Measurements from ENCODE around the gene PDPN. TPM values are rescaled to one million over a fixed set of nuclear protein-coding genes. Genes with fewer than 3 reads are reported as not detected.

PDPN gene
- polyA plus RNA-seq, 1 donor (not counting 4 experiments of a cell fraction or from before 2014, with no cell fraction given) = 29.9 TPM

GRCh38 chr1:13623021-13623637, 39.5 kb downstream of the PDPN start:
- H2AFZ ChIP-seq (ENCODE audit: control insufficient read depth, low read length) = no peak overlapping the region
- H3K27ac ChIP-seq (ENCODE audit: control insufficient read depth, insufficient read depth, low read length) = no peak overlapping the region
- no peaks in the 10 kb centered on the region for H3K79me2 ChIP-seq (ENCODE audit: control insufficient read depth, insufficient read depth, low read length)
- no peaks in the 10 kb centered on the region for H3K36me3 ChIP-seq (ENCODE audit: control insufficient read depth in 2 of 2, extremely low read depth in 1 of 2, insufficient read depth in 2 of 2, low read length in 2 of 2)
- H3K27me3 ChIP-seq (ENCODE audit: control insufficient read depth, extremely low read depth, insufficient read depth, low read length) = no peaks in the 10 kb centered on the region
- peaks cover 21% of the 10 kb centered on the region for H3K4me1 ChIP-seq (ENCODE audit: control insufficient read depth, extremely low read depth, insufficient read depth, low read length)
- FAIRE-seq (no peak), DNase-seq (ENCODE audit: low read depth, low spot score) (no peak)
- dilution Hi-C loops (cut with MboI; ENCODE audit: extremely low pct_ligation_motif_present, low sequenced_read_pairs) = no loop called here
- H3K9ac ChIP-seq (ENCODE audit: control insufficient read depth, extremely low read depth, insufficient read depth, low read length) = no peak overlapping the region
- no peaks in the 10 kb centered on the region for H3K9me1 ChIP-seq (ENCODE audit: control insufficient read depth, extremely low read depth, insufficient read depth, low read length)
- no peaks in the 10 kb centered on the region for H4K20me1 ChIP-seq (ENCODE audit: control insufficient read depth, extremely low read depth, insufficient read depth, low read length)
- no peaks in the 10 kb centered on the region for H3K9me3 ChIP-seq (ENCODE audit: control insufficient read depth, low read depth, low read length)
- TF ChIP-seq, protein P1, sequence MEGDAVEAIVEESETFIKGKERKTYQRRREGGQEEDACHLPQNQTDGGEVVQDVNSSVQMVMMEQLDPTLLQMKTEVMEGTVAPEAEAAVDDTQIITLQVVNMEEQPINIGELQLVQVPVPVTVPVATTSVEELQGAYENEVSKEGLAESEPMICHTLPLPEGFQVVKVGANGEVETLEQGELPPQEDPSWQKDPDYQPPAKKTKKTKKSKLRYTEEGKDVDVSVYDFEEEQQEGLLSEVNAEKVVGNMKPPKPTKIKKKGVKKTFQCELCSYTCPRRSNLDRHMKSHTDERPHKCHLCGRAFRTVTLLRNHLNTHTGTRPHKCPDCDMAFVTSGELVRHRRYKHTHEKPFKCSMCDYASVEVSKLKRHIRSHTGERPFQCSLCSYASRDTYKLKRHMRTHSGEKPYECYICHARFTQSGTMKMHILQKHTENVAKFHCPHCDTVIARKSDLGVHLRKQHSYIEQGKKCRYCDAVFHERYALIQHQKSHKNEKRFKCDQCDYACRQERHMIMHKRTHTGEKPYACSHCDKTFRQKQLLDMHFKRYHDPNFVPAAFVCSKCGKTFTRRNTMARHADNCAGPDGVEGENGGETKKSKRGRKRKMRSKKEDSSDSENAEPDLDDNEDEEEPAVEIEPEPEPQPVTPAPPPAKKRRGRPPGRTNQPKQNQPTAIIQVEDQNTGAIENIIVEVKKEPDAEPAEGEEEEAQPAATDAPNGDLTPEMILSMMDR (optimal IDR thresholded peaks at IDR 0.05 in 1 of 3, IDR thresholded peaks at IDR 0.05 in 1 of 3, conservative IDR thresholded peaks at IDR 0.05 in 1 of 3; ENCODE audit: extremely low read depth in 1 of 3, insufficient read depth in 2 of 3, low read length in 3 of 3) = no peak
- no peak for TF ChIP-seq EZH2 (IDR thresholded peaks at IDR 0.05; ENCODE audit: low read length)
- no peak overlapping the region for H3K4me2 ChIP-seq (ENCODE audit: control insufficient read depth, extremely low read depth, insufficient read depth, low read depth, low read length)
- no peak overlapping the region for H3K4me3 ChIP-seq (ENCODE audit: control insufficient read depth in 2 of 3, extremely low read depth in 1 of 3, insufficient read depth in 2 of 3, low read depth in 1 of 3, low read length in 3 of 3)

DNA sequence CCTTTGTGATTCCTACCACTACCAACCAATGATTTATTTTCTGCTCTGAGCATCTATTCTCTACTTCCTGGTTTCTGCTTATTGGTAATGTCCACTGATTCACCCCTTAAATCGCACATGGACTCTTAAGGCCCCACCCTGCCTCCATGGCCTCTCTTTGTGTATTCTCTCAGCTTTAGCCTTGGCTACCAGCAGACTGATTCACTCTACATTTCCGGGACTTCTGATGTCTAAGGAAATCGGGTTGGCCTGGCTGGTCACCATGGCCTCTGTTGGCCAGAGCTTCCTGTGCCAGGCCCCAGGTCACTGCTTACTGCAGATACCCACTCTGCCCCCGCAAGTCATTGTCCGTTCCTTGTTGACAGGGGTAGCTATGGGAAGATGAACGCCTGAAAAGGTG, 40.9 kb downstream of the PDPN start:
- no peak for DNase-seq (ENCODE audit: low read depth, low spot score)
- no peak overlapping the region for H3K4me2 ChIP-seq (ENCODE audit: control insufficient read depth, extremely low read depth, insufficient read depth, low read depth, low read length)

More for the DNA sequence above, 40.9 kb downstream of the PDPN start:
- dilution Hi-C loops (cut with MboI; ENCODE audit: extremely low pct_ligation_motif_present, low sequenced_read_pairs) = no loop called here
- no peaks in the 10 kb centered on the region for H3K9me1 ChIP-seq (ENCODE audit: control insufficient read depth, extremely low read depth, insufficient read depth, low read length)
- no peak overlapping the region for H2AFZ ChIP-seq (ENCODE audit: control insufficient read depth, low read length)
- no peaks in the 10 kb centered on the region for H3K9me3 ChIP-seq (ENCODE audit: control insufficient read depth, low read depth, low read length)
- no peak overlapping the region for H3K27ac ChIP-seq (ENCODE audit: control insufficient read depth, insufficient read depth, low read length)
- no peaks in the 10 kb centered on the region for H4K20me1 ChIP-seq (ENCODE audit: control insufficient read depth, extremely low read depth, insufficient read depth, low read length)
- H3K36me3 ChIP-seq (ENCODE audit: control insufficient read depth in 2 of 2, extremely low read depth in 1 of 2, insufficient read depth in 2 of 2, low read length in 2 of 2) = no peaks in the 10 kb centered on the region
- FAIRE-seq = no peak
- TF ChIP-seq, protein P1 (optimal IDR thresholded peaks at IDR 0.05 in 1 of 3, IDR thresholded peaks at IDR 0.05 in 1 of 3, conservative IDR thresholded peaks at IDR 0.05 in 1 of 3; ENCODE audit: extremely low read depth in 1 of 3, insufficient read depth in 2 of 3, low read length in 3 of 3) = no peak
- no peak for TF ChIP-seq EZH2 (IDR thresholded peaks at IDR 0.05; ENCODE audit: low read length)
- no peak overlapping the region for H3K4me3 ChIP-seq (ENCODE audit: control insufficient read depth in 2 of 3, extremely low read depth in 1 of 3, insufficient read depth in 2 of 3, low read depth in 1 of 3, low read length in 3 of 3)
- no peaks in the 10 kb centered on the region for H3K27me3 ChIP-seq (ENCODE audit: control insufficient read depth, extremely low read depth, insufficient read depth, low read length)
- no peaks in the 10 kb centered on the region for H3K79me2 ChIP-seq (ENCODE audit: control insufficient read depth, insufficient read depth, low read length)
- peaks cover 12% of the 10 kb centered on the region for H3K4me1 ChIP-seq (ENCODE audit: control insufficient read depth, extremely low read depth, insufficient read depth, low read length)
- H3K9ac ChIP-seq (ENCODE audit: control insufficient read depth, extremely low read depth, insufficient read depth, low read length) = no peak overlapping the region

Data from keratinocyte (primary cell).